ENCODE measurements around the gene MAML3. TPM values are rescaled to one million over a fixed set of nuclear protein-coding genes. Genes with fewer than 3 reads are reported as not detected.

The MAML3 gene
- total and polyA plus RNA-seq, 8 donors: 5.8 to 18.7 (median 16.7) TPM

DNA sequence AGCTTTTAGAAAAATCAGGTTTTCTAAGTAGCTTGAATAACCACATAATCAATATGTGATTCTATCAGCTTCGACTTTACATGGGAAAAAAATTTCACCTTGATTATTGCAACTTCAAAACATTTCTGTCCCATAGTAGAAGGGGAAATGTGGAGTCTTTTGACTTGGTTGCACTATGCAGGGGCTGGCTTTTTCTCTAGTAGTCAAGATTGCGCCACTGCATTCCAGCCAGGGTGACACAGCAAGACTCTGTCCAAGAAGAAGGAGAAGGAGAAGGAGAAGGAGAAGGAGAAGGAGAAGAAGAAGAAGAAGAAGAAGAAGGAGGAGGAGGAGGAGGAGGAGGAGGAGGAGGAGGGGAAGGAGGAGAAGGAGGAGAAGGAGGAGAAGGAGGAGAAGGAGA, 84.9 kb downstream of the MAML3 start:
- Histone ChIP-seq H3K4me1 (peaks cover 4 to 41% of the 10 kb centered on the region in 2 donors), H3K27ac (no peak overlapping the region), H3K27me3 (no peaks in the 10 kb centered on the region), H3K4me3 (no peak overlapping the region), H3K36me3 (no peaks in the 10 kb centered on the region), H3K9me3 (no peaks in the 10 kb centered on the region)
- ATAC-seq (peak; percentile 88), DNase-seq (peak in 2 of 4 donors; percentile 65 to 72)
- intact Hi-C loops (cut with DNase I): no loop called here
- TF ChIP-seq, protein P1, sequence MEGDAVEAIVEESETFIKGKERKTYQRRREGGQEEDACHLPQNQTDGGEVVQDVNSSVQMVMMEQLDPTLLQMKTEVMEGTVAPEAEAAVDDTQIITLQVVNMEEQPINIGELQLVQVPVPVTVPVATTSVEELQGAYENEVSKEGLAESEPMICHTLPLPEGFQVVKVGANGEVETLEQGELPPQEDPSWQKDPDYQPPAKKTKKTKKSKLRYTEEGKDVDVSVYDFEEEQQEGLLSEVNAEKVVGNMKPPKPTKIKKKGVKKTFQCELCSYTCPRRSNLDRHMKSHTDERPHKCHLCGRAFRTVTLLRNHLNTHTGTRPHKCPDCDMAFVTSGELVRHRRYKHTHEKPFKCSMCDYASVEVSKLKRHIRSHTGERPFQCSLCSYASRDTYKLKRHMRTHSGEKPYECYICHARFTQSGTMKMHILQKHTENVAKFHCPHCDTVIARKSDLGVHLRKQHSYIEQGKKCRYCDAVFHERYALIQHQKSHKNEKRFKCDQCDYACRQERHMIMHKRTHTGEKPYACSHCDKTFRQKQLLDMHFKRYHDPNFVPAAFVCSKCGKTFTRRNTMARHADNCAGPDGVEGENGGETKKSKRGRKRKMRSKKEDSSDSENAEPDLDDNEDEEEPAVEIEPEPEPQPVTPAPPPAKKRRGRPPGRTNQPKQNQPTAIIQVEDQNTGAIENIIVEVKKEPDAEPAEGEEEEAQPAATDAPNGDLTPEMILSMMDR (IDR thresholded peaks at IDR 0.05): no peak

- no peak for DNase-seq
- ATAC-seq: peak; percentile 84
- Histone ChIP-seq H3K9me3 (no peaks in the 10 kb centered on the region), H3K4me3 (no peak overlapping the region), H3K36me3 (no peaks in the 10 kb centered on the region), H3K27ac (no peak overlapping the region), H3K4me1 (peaks cover 4 to 41% of the 10 kb centered on the region in 2 donors), H3K27me3 (no peaks in the 10 kb centered on the region)
- TF ChIP-seq, protein P1 (IDR thresholded peaks at IDR 0.05): no peak
- intact Hi-C loops (cut with DNase I): no loop called here
Measured at GRCh38 chr4:140068271-140068670, 85.7 kb downstream of the MAML3 start.

DNA sequence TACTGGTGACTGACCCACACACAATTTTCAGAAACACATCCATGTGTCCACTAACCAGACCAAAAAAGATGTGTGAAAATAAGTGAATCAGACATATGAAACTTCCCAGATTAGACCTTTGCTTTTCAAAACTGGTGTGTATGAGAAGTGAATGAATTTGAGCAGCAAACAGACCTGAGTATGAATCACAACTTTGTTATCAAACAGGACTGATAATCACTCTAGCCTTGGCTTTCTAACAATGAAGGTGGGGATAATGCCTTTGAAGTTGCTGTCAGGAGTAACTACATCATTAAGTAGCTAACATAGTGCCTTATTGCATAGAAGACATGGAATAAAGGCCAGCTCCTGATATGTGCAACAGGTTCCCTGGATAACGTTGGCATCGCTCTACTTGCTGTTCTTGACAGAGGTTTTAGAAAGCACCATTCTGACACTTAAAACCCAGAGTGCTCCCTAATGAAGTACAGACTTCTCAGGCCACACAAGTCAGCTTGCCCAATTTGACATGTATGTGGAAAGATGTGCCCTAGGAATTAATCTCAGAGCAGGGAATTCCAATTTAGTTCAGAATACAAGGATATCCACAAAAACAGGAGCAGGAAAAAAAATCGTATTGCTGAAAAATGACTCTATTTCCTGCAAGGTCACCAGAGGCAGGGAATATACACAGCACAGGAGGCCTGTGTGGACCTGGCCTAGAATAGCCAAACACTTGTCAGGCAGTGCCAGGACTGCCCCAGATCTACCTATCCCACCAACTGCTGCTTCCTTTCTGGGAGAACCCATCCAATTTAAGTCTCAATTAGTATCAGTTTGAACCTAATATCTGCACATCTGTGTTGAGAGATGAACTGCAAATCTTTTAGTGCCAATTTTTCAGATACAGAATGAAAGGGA, 87.7 kb downstream of the MAML3 start:
- H3K36me3 ChIP-seq: no peaks in the 10 kb centered on the region
- TF ChIP-seq, protein P1 (IDR thresholded peaks at IDR 0.05): no peak
- H3K4me3 ChIP-seq: no peak overlapping the region
- H3K9me3 ChIP-seq: no peaks in the 10 kb centered on the region
- H3K27ac ChIP-seq: no peak overlapping the region
- no peak for DNase-seq
- no peak for ATAC-seq
- peaks cover 4 to 32% of the 10 kb centered on the region in 2 donors for H3K4me1 ChIP-seq
- intact Hi-C loops (cut with DNase I): no loop called here
- no peaks in the 10 kb centered on the region for H3K27me3 ChIP-seq

DNA sequence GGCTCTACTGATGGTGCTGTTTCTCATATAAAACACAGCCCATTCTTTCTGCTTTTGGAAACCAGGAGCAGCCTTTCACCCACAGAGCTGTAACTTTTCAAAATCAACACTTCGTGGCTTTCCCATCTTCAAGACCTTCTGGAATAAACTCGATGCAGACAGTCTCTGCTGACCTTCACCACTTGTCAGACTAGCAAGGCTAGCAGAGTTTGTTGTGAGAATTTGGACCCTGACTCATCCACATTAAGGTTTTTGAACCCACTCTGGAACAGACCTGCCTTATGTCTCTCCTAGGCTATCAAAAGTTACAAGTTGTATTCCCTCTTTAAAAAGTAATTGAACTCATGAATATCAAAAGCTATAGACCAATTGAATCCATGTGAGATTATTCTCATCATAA, 88.6 kb downstream of the MAML3 start:
- no peak overlapping the region for H3K27ac ChIP-seq
- no peaks in the 10 kb centered on the region for H3K9me3 ChIP-seq
- TF ChIP-seq, protein P1 (IDR thresholded peaks at IDR 0.05): no peak
- H3K4me3 ChIP-seq: no peak overlapping the region
- intact Hi-C loops (cut with DNase I): no loop called here
- no peak for DNase-seq
- H3K36me3 ChIP-seq: no peaks in the 10 kb centered on the region
- H3K4me1 ChIP-seq: peaks cover 7 to 32% of the 10 kb centered on the region in 2 donors
- H3K27me3 ChIP-seq: no peaks in the 10 kb centered on the region
- ATAC-seq: no peak

GRCh38 chr4:140061659-140062289, 92.2 kb downstream of the MAML3 start:
- Histone ChIP-seq H3K4me3 (no peak overlapping the region), H3K9me3 (no peaks in the 10 kb centered on the region), H3K27me3 (no peaks in the 10 kb centered on the region), H3K27ac (peak overlapping the region in 1 of 2 donors; percentile 33), H3K4me1 (peaks cover 3 to 37% of the 10 kb centered on the region in 2 donors), H3K36me3 (no peaks in the 10 kb centered on the region)
- intact Hi-C loops (cut with DNase I): no loop called here
- TF ChIP-seq, protein P1 (IDR thresholded peaks at IDR 0.05): no peak
- ATAC-seq (no peak), DNase-seq (no peak)
